HepG2 (cell line): ENCODE data around the gene ACSM5. TPM values are rescaled to one million over a fixed set of nuclear protein-coding genes. Genes with fewer than 3 reads are reported as not detected.
A peak's percentile ranks its signal among the peaks of the same experiment; 100 is the strongest.

Experiments
- ERF ChIP-seq: IDR thresholded peaks from 2 replicates; pipeline ENCODE4 v1.6.1; 2018; ENCODE audit warnings: missing biosample characterization, missing genetic modification reagents
- HIVEP1 ChIP-seq: sonication (generic); formaldehyde crosslinking; IDR thresholded peaks from 2 replicates; pipeline ENCODE4 v1.4.0; 2020; ENCODE audit warnings: mild to moderate bottlenecking, missing genetic modification reagents
- KLF16 ChIP-seq, 2 experiments: sonication (generic) in 1 of 2; formaldehyde crosslinking in 1 of 2; IDR thresholded peaks; 2 replicates each; pipeline versions ENCODE4 v1.6.1 to v1.8.0; 2016 to 2023; ENCODE audit warnings: missing genetic modification reagents in 2 of 2, missing compliant biosample characterization in 1 of 2
- NCOA2 ChIP-seq: sonication (generic); formaldehyde crosslinking; IDR thresholded peaks from 2 replicates; pipeline ENCODE4 v1.8.0; 2022; ENCODE audit warnings: inconsistent platforms
- NFE2 ChIP-seq: sonication (generic); formaldehyde crosslinking; IDR thresholded peaks from 2 replicates; pipeline ENCODE4 v1.4.0; 2020; ENCODE audit warnings: missing genetic modification reagents
- PAF1 ChIP-seq: IDR thresholded peaks from 2 replicates; pipeline ENCODE4 v1.6.1; 2016; ENCODE audit warnings: missing genetic modification reagents, missing compliant biosample characterization
- POGZ ChIP-seq: sonication (generic); formaldehyde crosslinking; IDR thresholded peaks from 2 replicates; pipeline ENCODE4 v1.4.0; 2020; ENCODE audit warnings: mild to moderate bottlenecking, missing genetic modification reagents
- PTBP1 ChIP-seq: fragments of 200-400 bp; formaldehyde crosslinking; IDR thresholded peaks from 2 replicates; pipeline ENCODE4 v1.6.1; 2018; ENCODE audit warnings: low read length, low read depth; ENCODE audit not compliant: poor library complexity, severe bottlenecking
- REPIN1 ChIP-seq: sonication (generic); formaldehyde crosslinking; IDR thresholded peaks from 2 replicates; pipeline ENCODE4 v1.8.0; 2022; ENCODE audit warnings: missing genetic modification reagents, low read depth, mild to moderate bottlenecking, borderline replicate concordance
- SIN3B ChIP-seq: fragments of 150-350 bp; IDR thresholded peaks from 2 replicates; pipeline ENCODE4 v1.6.1; 2014; ENCODE audit warnings: low read length
- SUZ12 ChIP-seq: fragments of 150-350 bp; IDR thresholded peaks from 2 replicates; pipeline ENCODE4 v1.6.1; 2014; ENCODE audit warnings: low read depth, low read length
- ZNF10 ChIP-seq: sonication (generic); formaldehyde crosslinking; IDR thresholded peaks from 2 replicates; pipeline ENCODE4 v1.4.0; 2020; ENCODE audit warnings: mild to moderate bottlenecking, low read depth, missing genetic modification reagents, borderline replicate concordance
- ZNF468 ChIP-seq: sonication (generic); formaldehyde crosslinking; IDR thresholded peaks from 2 replicates; pipeline ENCODE4 v1.8.0; 2022; ENCODE audit warnings: mild to moderate bottlenecking, moderate library complexity, missing genetic modification reagents
- ZNF564 ChIP-seq: sonication (generic); formaldehyde crosslinking; IDR thresholded peaks from 2 replicates; pipeline ENCODE4 v1.8.1; 2023; ENCODE audit warnings: mild to moderate bottlenecking, missing genetic modification reagents
- ZNF703 ChIP-seq: sonication (generic); formaldehyde crosslinking; IDR thresholded peaks from 2 replicates; pipeline ENCODE4 v1.5.1; 2020; ENCODE audit warnings: missing genetic modification reagents, mild to moderate bottlenecking, moderate library complexity, borderline replicate concordance
- ZNF766 ChIP-seq: sonication (generic); formaldehyde crosslinking; IDR thresholded peaks from 2 replicates; pipeline ENCODE4 v1.5.0; 2020; ENCODE audit warnings: missing genetic modification reagents, borderline replicate concordance
- ZNF891 ChIP-seq: sonication (generic); formaldehyde crosslinking; IDR thresholded peaks from 2 replicates; pipeline ENCODE4 v1.5.0; 2020; ENCODE audit warnings: mild to moderate bottlenecking, missing genetic modification reagents
- polyA plus RNA-seq, 8 experiments: library from polyadenylated mRNA; depleted of rRNA in 3 of 8; stranded (reverse) in 7 of 8; unstranded in 1 of 8; fragments of >200 nt; fragmentation: Illumina TruSeq in 4 of 8; extraction: Trizol in 4 of 8; gene quantifications; 2 replicates each; pipeline versions ENCODE4 v1.2.1 to v1.2.3, GENCODE V29; 2011 to 2016; ENCODE audit warnings: low read depth in 4 of 8, missing spikeins in 1 of 8, mixed read lengths in 1 of 8; ENCODE audit not compliant: insufficient read depth in 1 of 8
- total RNA-seq, 5 experiments: library from RNA; depleted of rRNA; stranded (reverse); fragments of >200 nt; fragmentation: Illumina TruSeq; extraction: Trizol; gene quantifications; 2 replicates each; pipeline ENCODE4 v1.2.3, GENCODE V29; 2016; ENCODE audit warnings: low read depth in 1 of 5
- TF ChIP-seq, protein P1 (sequence below), 2 experiments: sonication (generic) in 1 of 2; formaldehyde crosslinking in 1 of 2; IDR thresholded peaks; 2 replicates each; pipeline versions ENCODE4 v1.4.0 to v1.6.1; 2016 to 2020; ENCODE audit warnings: borderline replicate concordance in 1 of 2, low read depth in 1 of 2, mild to moderate bottlenecking in 1 of 2, missing genetic modification reagents in 1 of 2
- TF ChIP-seq, protein P2 (sequence below), 2 experiments: fragments of 450-650 bp in 1 of 2; sonication (generic) in 1 of 2; formaldehyde crosslinking; IDR thresholded peaks; 2 replicates each; pipeline versions ENCODE4 v1.5.0 to v1.8.0; 2020 to 2022; ENCODE audit warnings: mild to moderate bottlenecking in 1 of 2, missing genetic modification reagents in 1 of 2
- TF ChIP-seq, protein P3 (sequence below): IDR thresholded peaks from 2 replicates; pipeline ENCODE4 v1.6.1; 2012; ENCODE audit warnings: inconsistent platforms
- TF ChIP-seq, protein P4 (sequence below): sonication (generic); formaldehyde crosslinking; IDR thresholded peaks from 2 replicates; pipeline ENCODE4 v1.5.1; 2020; ENCODE audit warnings: mild to moderate bottlenecking, missing genetic modification reagents, borderline replicate concordance
- TF ChIP-seq, protein P5 (sequence below): sonication (generic); formaldehyde crosslinking; IDR thresholded peaks from 2 replicates; pipeline ENCODE4 v1.5.0; 2020; ENCODE audit warnings: missing genetic modification reagents

ACSM5 gene
- total and polyA plus RNA-seq, 2 of the 13 experiments (the other 11 are each of a cell fraction or from before 2014, with no cell fraction given) = 9.1 to 15.0 TPM

DNA sequence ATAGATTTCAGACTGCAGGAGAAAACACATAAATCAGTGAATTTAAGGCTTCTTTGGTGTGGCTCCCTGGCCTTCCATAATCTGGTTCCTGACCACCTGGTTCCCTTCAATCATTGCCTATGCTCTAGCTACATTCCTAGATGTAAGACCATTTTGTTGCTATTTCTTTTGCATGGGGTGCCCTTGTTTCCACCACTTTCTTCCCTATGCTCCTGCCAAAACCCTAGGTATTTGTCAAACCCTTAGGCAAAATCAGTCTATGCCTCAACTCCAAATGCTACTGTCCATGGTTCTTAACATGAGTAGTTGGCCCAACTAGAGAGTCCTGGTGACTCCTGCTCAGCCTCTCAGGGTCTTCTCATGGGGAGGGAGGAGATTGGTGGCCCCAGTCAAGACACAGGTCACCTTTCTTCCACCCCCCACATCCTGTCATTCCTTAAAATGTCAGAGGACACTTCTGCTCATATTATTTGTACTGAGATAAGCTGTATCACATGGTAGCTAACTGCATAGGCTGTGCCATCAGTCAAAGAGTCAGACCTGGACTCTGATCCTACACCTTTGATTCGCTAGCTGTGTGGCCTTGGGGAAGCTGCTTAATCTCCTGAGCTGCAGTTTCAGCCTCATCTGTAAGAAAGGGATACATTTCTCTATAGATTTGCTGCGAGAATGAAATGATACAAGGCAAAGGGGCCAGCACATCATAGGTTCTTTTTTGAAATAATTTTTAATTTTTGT, 15.0 kb downstream of the ACSM5 start (continued):
- peak; percentile 93 for TF ChIP-seq NCOA2 (CRISPR knock-in tag)
- TF ChIP-seq ZNF10 (CRISPR knock-in tag) = no peak
- TF ChIP-seq PAF1 (CRISPR knock-in tag) = no peak
- no peak for TF ChIP-seq HIVEP1 (CRISPR knock-in tag)
- TF ChIP-seq, protein P1, sequence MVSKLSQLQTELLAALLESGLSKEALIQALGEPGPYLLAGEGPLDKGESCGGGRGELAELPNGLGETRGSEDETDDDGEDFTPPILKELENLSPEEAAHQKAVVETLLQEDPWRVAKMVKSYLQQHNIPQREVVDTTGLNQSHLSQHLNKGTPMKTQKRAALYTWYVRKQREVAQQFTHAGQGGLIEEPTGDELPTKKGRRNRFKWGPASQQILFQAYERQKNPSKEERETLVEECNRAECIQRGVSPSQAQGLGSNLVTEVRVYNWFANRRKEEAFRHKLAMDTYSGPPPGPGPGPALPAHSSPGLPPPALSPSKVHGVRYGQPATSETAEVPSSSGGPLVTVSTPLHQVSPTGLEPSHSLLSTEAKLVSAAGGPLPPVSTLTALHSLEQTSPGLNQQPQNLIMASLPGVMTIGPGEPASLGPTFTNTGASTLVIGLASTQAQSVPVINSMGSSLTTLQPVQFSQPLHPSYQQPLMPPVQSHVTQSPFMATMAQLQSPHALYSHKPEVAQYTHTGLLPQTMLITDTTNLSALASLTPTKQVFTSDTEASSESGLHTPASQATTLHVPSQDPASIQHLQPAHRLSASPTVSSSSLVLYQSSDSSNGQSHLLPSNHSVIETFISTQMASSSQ (IDR thresholded peaks at IDR 0.05; ENCODE audit: low read depth) = peak; percentile 83
- TF ChIP-seq, protein P1 (CRISPR knock-in tag; IDR thresholded peaks at IDR 0.05; ENCODE audit: borderline replicate concordance) = peak; percentile 94
- TF ChIP-seq, protein P2, sequence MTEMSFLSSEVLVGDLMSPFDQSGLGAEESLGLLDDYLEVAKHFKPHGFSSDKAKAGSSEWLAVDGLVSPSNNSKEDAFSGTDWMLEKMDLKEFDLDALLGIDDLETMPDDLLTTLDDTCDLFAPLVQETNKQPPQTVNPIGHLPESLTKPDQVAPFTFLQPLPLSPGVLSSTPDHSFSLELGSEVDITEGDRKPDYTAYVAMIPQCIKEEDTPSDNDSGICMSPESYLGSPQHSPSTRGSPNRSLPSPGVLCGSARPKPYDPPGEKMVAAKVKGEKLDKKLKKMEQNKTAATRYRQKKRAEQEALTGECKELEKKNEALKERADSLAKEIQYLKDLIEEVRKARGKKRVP (CRISPR knock-in tag; IDR thresholded peaks at IDR 0.05) = no peak; a peak in 1 of 4 replicates
- peak; percentile 89; the same call in 1 of the 2 replicates for TF ChIP-seq ERF (CRISPR knock-in tag)
- TF ChIP-seq POGZ (CRISPR knock-in tag) = peak; percentile 92
- 0 out of 4 replicates have a peak, but pooled peaks of 1 of the 2 experiments have one; percentile 43 for TF ChIP-seq KLF16 (CRISPR knock-in tag; IDR thresholded peaks at IDR 0.05)
- no peak for TF ChIP-seq ZNF891 (CRISPR knock-in tag)
- TF ChIP-seq, protein P3, sequence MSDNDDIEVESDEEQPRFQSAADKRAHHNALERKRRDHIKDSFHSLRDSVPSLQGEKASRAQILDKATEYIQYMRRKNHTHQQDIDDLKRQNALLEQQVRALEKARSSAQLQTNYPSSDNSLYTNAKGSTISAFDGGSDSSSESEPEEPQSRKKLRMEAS = peak; percentile 77
- TF ChIP-seq PTBP1 = no peak
- no peak for TF ChIP-seq SUZ12
- TF ChIP-seq ZNF468 (CRISPR knock-in tag) = no peak
- TF ChIP-seq ZNF766 = 0 out of 2 replicates have a peak, but pooled peaks have one; percentile 41
- TF ChIP-seq, protein P4, sequence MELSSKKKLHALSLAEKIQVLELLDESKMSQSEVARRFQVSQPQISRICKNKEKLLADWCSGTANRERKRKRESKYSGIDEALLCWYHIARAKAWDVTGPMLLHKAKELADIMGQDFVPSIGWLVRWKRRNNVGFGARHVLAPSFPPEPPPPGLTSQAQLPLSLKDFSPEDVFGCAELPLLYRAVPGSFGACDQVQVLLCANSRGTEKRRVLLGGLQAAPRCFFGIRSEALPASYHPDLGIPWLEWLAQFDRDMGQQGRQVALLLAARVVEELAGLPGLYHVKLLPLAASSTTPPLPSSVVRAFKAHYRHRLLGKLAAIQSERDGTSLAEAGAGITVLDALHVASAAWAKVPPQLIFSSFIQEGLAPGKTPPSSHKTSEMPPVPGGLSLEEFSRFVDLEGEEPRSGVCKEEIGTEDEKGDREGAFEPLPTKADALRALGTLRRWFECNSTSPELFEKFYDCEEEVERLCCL (CRISPR knock-in tag) = no peak
- TF ChIP-seq REPIN1 (CRISPR knock-in tag) = peak; percentile 57; the same call in 1 of the 2 replicates
- TF ChIP-seq ZNF703 (CRISPR knock-in tag) = no peak
- TF ChIP-seq, protein P5, sequence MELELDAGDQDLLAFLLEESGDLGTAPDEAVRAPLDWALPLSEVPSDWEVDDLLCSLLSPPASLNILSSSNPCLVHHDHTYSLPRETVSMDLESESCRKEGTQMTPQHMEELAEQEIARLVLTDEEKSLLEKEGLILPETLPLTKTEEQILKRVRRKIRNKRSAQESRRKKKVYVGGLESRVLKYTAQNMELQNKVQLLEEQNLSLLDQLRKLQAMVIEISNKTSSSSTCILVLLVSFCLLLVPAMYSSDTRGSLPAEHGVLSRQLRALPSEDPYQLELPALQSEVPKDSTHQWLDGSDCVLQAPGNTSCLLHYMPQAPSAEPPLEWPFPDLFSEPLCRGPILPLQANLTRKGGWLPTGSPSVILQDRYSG (CRISPR knock-in tag) = 0 out of 2 replicates have a peak, but pooled peaks have one; percentile 17
- TF ChIP-seq NFE2 (CRISPR knock-in tag) = no peak
- TF ChIP-seq SIN3B = no peak
- TF ChIP-seq ZNF564 (CRISPR knock-in tag) = no peak
